ENCODE measurements around the gene MRPL45.
"Not testable (repeated sequence)": the region's sequence is repeated elsewhere in the genome, so short reads cannot be mapped to it uniquely, and the experiment has no call there.

GRCh38 chr17:38257013-38257621 is 39.9 kb upstream of the MRPL45 start:
- not testable (repeated sequence) for TF ChIP-seq EZH2 (conservative IDR thresholded peaks at IDR 0.05; ENCODE audit: low read depth, low read length); JUND (CRISPR knock-in tag; IDR thresholded peaks at IDR 0.05); STAT6 (CRISPR knock-in tag; IDR thresholded peaks at IDR 0.05; ENCODE audit: borderline replicate concordance); ZNF460 (CRISPR knock-in tag; IDR thresholded peaks at IDR 0.05; ENCODE audit: borderline replicate concordance); RFX5 (IDR thresholded peaks at IDR 0.05; ENCODE audit: low read depth, low read length); ARNT (IDR thresholded peaks at IDR 0.05); ZNF124 (CRISPR knock-in tag; IDR thresholded peaks at IDR 0.05); ZMYM2 (CRISPR knock-in tag; IDR thresholded peaks at IDR 0.05); ZNF605 (CRISPR knock-in tag; IDR thresholded peaks at IDR 0.05); HBP1 (CRISPR knock-in tag; IDR thresholded peaks at IDR 0.05; ENCODE audit: low read depth); NRL (CRISPR knock-in tag; IDR thresholded peaks at IDR 0.05; ENCODE audit: borderline replicate concordance); POLR2AphosphoS2 (IDR thresholded peaks at IDR 0.05; ENCODE audit: low read depth, low read length)
